Neural cell (in vitro differentiated cells): Measurements from ENCODE around the gene ME3. TPM values are rescaled to one million over a fixed set of nuclear protein-coding genes. Genes with fewer than 3 reads are reported as not detected.
"Not testable (repeated sequence)": the region's sequence is repeated elsewhere in the genome, so short reads cannot be mapped to it uniquely, and the experiment has no call there.

Source experiments
- H2AFZ ChIP-seq: fragments of 200-600, 300-800 bp; sonication (generic), shearing (Covaris generic); 2 replicates; pipeline ENCODE4 v1.6.0; 2014; ENCODE audit warnings: low read depth, mild to moderate bottlenecking, antibody characterized with exemption, low read length, moderate library complexity
- H3F3A ChIP-seq: fragments of 200-600 bp; shearing (Covaris generic); 2 replicates; pipeline ENCODE4 v1.6.1; 2016; ENCODE audit warnings: mild to moderate bottlenecking, moderate library complexity, mixed read lengths, antibody characterized with exemption, low read length; ENCODE audit not compliant: insufficient read depth, poor library complexity, severe bottlenecking
- H3K27ac ChIP-seq: fragments of 200-600, 300-800 bp; sonication (generic), shearing (Covaris generic); 2 replicates; pipeline ENCODE4 v1.5.1; 2014; ENCODE audit warnings: mild to moderate bottlenecking, low read length, moderate library complexity
- H3K27me3 ChIP-seq: fragments of 300-800, 200-600 bp; sonication (generic), shearing (Covaris generic); 2 replicates; pipeline ENCODE4 v1.6.0; 2014; ENCODE audit warnings: mild to moderate bottlenecking, low read depth, low read length, moderate library complexity; ENCODE audit not compliant: insufficient read depth
- H3K36me3 ChIP-seq: fragments of 300-800, 200-600 bp; sonication (generic), shearing (Covaris generic); 2 replicates; pipeline ENCODE4 v1.5.1; 2014; ENCODE audit warnings: mild to moderate bottlenecking, antibody characterized with exemption, low read length, moderate library complexity; ENCODE audit not compliant: insufficient read depth
- H3K4me2 ChIP-seq: fragments of 300-800, 200-600 bp; sonication (generic), shearing (Covaris generic); 2 replicates; pipeline ENCODE4 v1.6.0; 2014; ENCODE audit warnings: mild to moderate bottlenecking, low read length
- H3K4me3 ChIP-seq: fragments of 300-800, 200-600 bp; sonication (generic), shearing (Covaris generic); 2 replicates; pipeline ENCODE4 v1.5.1; 2014; ENCODE audit warnings: mild to moderate bottlenecking, low read length, moderate library complexity
- H3K79me2 ChIP-seq: fragments of 200-600 bp; shearing (Covaris generic); replicated peaks from 2 replicates; pipeline ENCODE4 v1.6.0; 2014; ENCODE audit warnings: mild to moderate bottlenecking, low read length, moderate library complexity; ENCODE audit not compliant: insufficient read depth
- H3K9ac ChIP-seq: fragments of 300-800, 200-600 bp; sonication (generic), shearing (Covaris generic); 2 replicates; pipeline ENCODE4 v1.6.1; 2016; ENCODE audit warnings: mild to moderate bottlenecking, low read length, mixed read lengths
- H3K9me2 ChIP-seq: fragments of 200-600 bp; shearing (Covaris generic); 2 replicates; pipeline ENCODE4 v1.6.1; 2016; ENCODE audit warnings: mild to moderate bottlenecking, low read length, mixed read lengths; ENCODE audit not compliant: insufficient read depth
- H3K9me3 ChIP-seq: fragments of 200-600, 300-800 bp; sonication (generic), shearing (Covaris generic); 2 replicates; pipeline ENCODE4 v1.6.1; 2016; ENCODE audit warnings: mild to moderate bottlenecking, mixed run types, low read length, moderate library complexity, mixed read lengths
- H4K20me1 ChIP-seq: fragments of 200-600 bp; shearing (Covaris generic); 2 replicates; pipeline ENCODE4 v1.6.1; 2016; ENCODE audit warnings: mild to moderate bottlenecking, mixed run types; ENCODE audit not compliant: insufficient read depth
- CTCF ChIP-seq: fragments of 450-650 bp; IDR thresholded peaks from 2 replicates; pipeline ENCODE4 v1.5.1; 2014; ENCODE audit warnings: antibody characterized with exemption, mild to moderate bottlenecking, moderate library complexity; ENCODE audit not compliant: poor library complexity, severe bottlenecking
- EP300 ChIP-seq: fragments of 450-650 bp; conservative IDR thresholded peaks from 2 replicates; pipeline ENCODE4 v1.6.1; 2014; ENCODE audit warnings: antibody characterized with exemption, mild to moderate bottlenecking, moderate library complexity; ENCODE audit not compliant: poor library complexity, severe bottlenecking
- EZH2 ChIP-seq: fragments of 200-600, 300-800 bp; shearing (Covaris generic), sonication (generic); IDR thresholded peaks from 2 replicates; pipeline ENCODE4 v1.6.1; 2014; ENCODE audit warnings: antibody characterized with exemption, low read length, borderline replicate concordance, mild to moderate bottlenecking; ENCODE audit not compliant: insufficient read depth, poor library complexity, severe bottlenecking
- MXI1 ChIP-seq: fragments of 450-650 bp; conservative IDR thresholded peaks from 2 replicates; pipeline ENCODE4 v1.6.1; 2014; ENCODE audit warnings: antibody characterized with exemption, mild to moderate bottlenecking; ENCODE audit not compliant: poor library complexity, severe bottlenecking
- POLR2AphosphoS5 ChIP-seq: IDR thresholded peaks from 2 replicates; pipeline ENCODE4 v1.6.1; 2012
- RAD21 ChIP-seq: fragments of 450-650 bp; conservative IDR thresholded peaks from 2 replicates; pipeline ENCODE4 v1.6.1; 2014; ENCODE audit warnings: antibody characterized with exemption, mild to moderate bottlenecking, moderate library complexity
- REST ChIP-seq: IDR thresholded peaks from 2 replicates; pipeline ENCODE4 v1.6.1; 2012; ENCODE audit warnings: borderline replicate concordance
- SMC3 ChIP-seq: fragments of 450-650 bp; conservative IDR thresholded peaks from 2 replicates; pipeline ENCODE4 v1.6.1; 2014; ENCODE audit warnings: antibody characterized with exemption, mild to moderate bottlenecking, moderate library complexity; ENCODE audit not compliant: poor library complexity
- TAF1 ChIP-seq: IDR thresholded peaks from 2 replicates; pipeline ENCODE4 v1.6.1; 2012; ENCODE audit warnings: low read depth
- polyA plus RNA-seq: library from polyadenylated mRNA; depleted of rRNA; stranded (reverse); fragments of >200 nt; gene quantifications from 2 replicates; pipeline ENCODE4 v1.2.3, GENCODE V29; 2014

The ME3 gene
- polyA plus RNA-seq, 1 donor from 2014 or later = 2.1 TPM

GRCh38 chr11:86418513-86418912 is 253.9 kb downstream of the ME3 start:
- Histone ChIP-seq H3F3A (no peaks in the 10 kb centered on the region), H3K9ac (no peak overlapping the region), H4K20me1 (no peaks in the 10 kb centered on the region), H3K79me2 (no peaks in the 10 kb centered on the region), H3K4me3 (no peak overlapping the region), H3K27ac (no peak overlapping the region), H2AFZ (no peak overlapping the region), H3K9me2 (no peaks in the 10 kb centered on the region), H3K27me3 (no peaks in the 10 kb centered on the region), H3K36me3 (no peaks in the 10 kb centered on the region), H3K4me2 (no peak overlapping the region), H3K9me3 (no peaks in the 10 kb centered on the region)
- TF ChIP-seq POLR2AphosphoS5 (no peak), MXI1 (no peak), REST (no peak), CTCF (no peak), RAD21 (no peak), TAF1 (no peak), SMC3 (no peak), EZH2 (no peak), EP300 (no peak)

- Histone ChIP-seq H3K4me2 (no peak overlapping the region), H3K27me3 (no peaks in the 10 kb centered on the region), H3F3A (no peaks in the 10 kb centered on the region), H3K9me2 (no peaks in the 10 kb centered on the region), H3K4me3 (no peak overlapping the region), H3K9ac (no peak overlapping the region), H4K20me1 (no peaks in the 10 kb centered on the region), H3K9me3 (no peaks in the 10 kb centered on the region), H3K36me3 (no peaks in the 10 kb centered on the region), H3K79me2 (no peaks in the 10 kb centered on the region), H3K27ac (no peak overlapping the region), H2AFZ (no peak overlapping the region)
- TF ChIP-seq MXI1 (no peak), EZH2 (no peak), TAF1 (no peak)
Measured at GRCh38 chr11:86418106-86418505, 254.3 kb downstream of the ME3 start.

GRCh38 chr11:86416951-86417350 is 255.5 kb downstream of the ME3 start:
- not testable (repeated sequence) for H3K36me3 ChIP-seq, H3K9ac ChIP-seq, H3K9me3 ChIP-seq, H3K4me3 ChIP-seq, H3K27me3 ChIP-seq, H2AFZ ChIP-seq, H3K4me2 ChIP-seq, H3K27ac ChIP-seq, H3K79me2 ChIP-seq, H3F3A ChIP-seq, H4K20me1 ChIP-seq, H3K9me2 ChIP-seq
